ENCODE results near the gene GRM4.

- no peak for TF ChIP-seq POLR2A (IDR thresholded peaks at IDR 0.05)
- no peak for TF ChIP-seq CTCF (IDR thresholded peaks at IDR 0.05)
Observed at GRCh38 chr6:34135541-34135940, 10.3 kb downstream of the GRM4 start.
